Natural killer cell (primary cell): ENCODE measurements around the gene CFAP157. TPM values are rescaled to one million over a fixed set of nuclear protein-coding genes. Genes with fewer than 3 reads are reported as not detected.

Experiments
- ATAC-seq, 3 donors: fragments of 150-1000 bp in 2 of 3; fragments of 200-7000 bp in 1 of 3; cut with Tn5 transposase; 1 replicate in 1 of 3; 2 replicates in 2 of 3; pipeline ENCODE4 v1.10.0; 2021; ENCODE audit warnings: mild to moderate bottlenecking in 2 of 3, moderate library complexity in 2 of 3
- DNase-seq, 2 donors: peaks; one replicate each; pipeline versions ENCODE4 v3.0.0 to v3.0.0-alpha.2; 2013 to 2021; ENCODE audit warnings: mixed read lengths in 1 of 2
- H3K27ac ChIP-seq: one replicate; pipeline ENCODE4 v1.5.1; 2013; ENCODE audit warnings: mild to moderate bottlenecking, low read length
- H3K27me3 ChIP-seq: one replicate; pipeline ENCODE4 v1.6.1; 2013; ENCODE audit warnings: low read length; ENCODE audit not compliant: control insufficient read depth, insufficient read depth
- H3K36me3 ChIP-seq: one replicate; pipeline ENCODE4 v1.6.1; 2013; ENCODE audit warnings: low read length; ENCODE audit not compliant: control insufficient read depth, insufficient read depth
- H3K4me1 ChIP-seq: one replicate; pipeline ENCODE4 v1.6.1; 2013; ENCODE audit warnings: low read length; ENCODE audit not compliant: control insufficient read depth, insufficient read depth
- H3K4me3 ChIP-seq: one replicate; pipeline ENCODE4 v1.5.1; 2013; ENCODE audit warnings: low read length
- H3K9me3 ChIP-seq: one replicate; pipeline ENCODE4 v1.6.1; 2013; ENCODE audit warnings: low read length; ENCODE audit not compliant: control insufficient read depth, insufficient read depth
- H3K27ac Mint-ChIP-seq, 2 donors: one replicate each; pipeline ENCODE4 v1.8.0; 2022; ENCODE audit warnings: mild to moderate bottlenecking in 2 of 2, mixed read lengths in 2 of 2, moderate library complexity in 1 of 2
- H3K27me3 Mint-ChIP-seq, 2 donors: one replicate each; pipeline ENCODE4 v1.8.0; 2022; ENCODE audit warnings: low read depth in 2 of 2, mixed read lengths in 2 of 2
- H3K36me3 Mint-ChIP-seq: one replicate; pipeline ENCODE4 v1.8.0; 2022; ENCODE audit warnings: mixed read lengths
- H3K4me1 Mint-ChIP-seq, 2 donors: one replicate each; pipeline ENCODE4 v1.8.0; 2022; ENCODE audit warnings: mixed read lengths in 2 of 2
- H3K4me3 Mint-ChIP-seq: one replicate; pipeline ENCODE4 v1.8.0; 2022; ENCODE audit warnings: mild to moderate bottlenecking, moderate library complexity, mixed read lengths
- H3K9me3 Mint-ChIP-seq, 2 donors: one replicate each; pipeline ENCODE4 v1.8.0; 2022; ENCODE audit warnings: mixed read lengths in 2 of 2
- WGBS: methylation state at CpG from one replicate; pipeline ENCODE4 v1.1.7; 2013; ENCODE audit warnings: missing lambda C conversion rate; ENCODE audit not compliant: insufficient coverage; 5-methylcytosine and 5-hydroxymethylcytosine counted together
- intact Hi-C: fragments of 100-400 bp; cut with micrococcal nuclease; formaldehyde crosslinking; loops from one replicate; pipeline ENCODE4 v1.14.2; 2022
- total RNA-seq, 4 donors: library from RNA; stranded (reverse); fragments of 120-200 nt in 1 of 4; gene quantifications; one replicate each; pipeline versions ENCODE4 v1.2.3 to v1.2.4, GENCODE V29; 2013 to 2022
- TF ChIP-seq, protein P1 (sequence below): fragments of 200-600 bp; IDR thresholded peaks from one replicate; pipeline ENCODE4 v1.8.0; 2022; ENCODE audit warnings: antibody characterized with exemption

The CFAP157 gene
- total RNA-seq, 3 donors from 2014 or later (not counting 1 experiment from before 2014, with no cell fraction given), result not detected

DNA sequence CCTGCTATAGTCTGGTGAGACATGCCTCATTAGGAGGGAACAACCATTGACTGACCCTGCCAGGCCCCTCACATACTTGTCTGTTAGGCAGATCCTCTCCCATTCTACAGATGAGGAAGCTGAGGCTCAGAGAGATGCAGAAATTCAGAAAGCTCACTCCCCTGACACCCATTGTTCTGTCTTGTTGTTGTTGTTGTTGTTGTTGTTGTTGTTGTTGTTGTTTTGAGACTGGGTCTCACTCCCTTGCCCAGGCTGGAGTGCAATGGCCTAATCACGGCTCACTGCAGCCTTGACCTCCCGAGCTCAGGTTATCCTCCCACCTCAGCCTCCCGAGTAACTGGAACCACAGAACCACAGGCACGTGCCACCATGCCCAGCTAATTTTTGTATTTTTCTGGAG is 13.1 kb upstream of the CFAP157 start:
- Mint-ChIP-seq H3K27ac (no peak overlapping the region), H3K36me3 (no peaks in the 10 kb centered on the region), H3K9me3 (no peaks in the 10 kb centered on the region), H3K4me3 (no peak overlapping the region), H3K4me1 (no peaks in the 10 kb centered on the region), H3K27me3 (no peaks in the 10 kb centered on the region)
- TF ChIP-seq, protein P1, sequence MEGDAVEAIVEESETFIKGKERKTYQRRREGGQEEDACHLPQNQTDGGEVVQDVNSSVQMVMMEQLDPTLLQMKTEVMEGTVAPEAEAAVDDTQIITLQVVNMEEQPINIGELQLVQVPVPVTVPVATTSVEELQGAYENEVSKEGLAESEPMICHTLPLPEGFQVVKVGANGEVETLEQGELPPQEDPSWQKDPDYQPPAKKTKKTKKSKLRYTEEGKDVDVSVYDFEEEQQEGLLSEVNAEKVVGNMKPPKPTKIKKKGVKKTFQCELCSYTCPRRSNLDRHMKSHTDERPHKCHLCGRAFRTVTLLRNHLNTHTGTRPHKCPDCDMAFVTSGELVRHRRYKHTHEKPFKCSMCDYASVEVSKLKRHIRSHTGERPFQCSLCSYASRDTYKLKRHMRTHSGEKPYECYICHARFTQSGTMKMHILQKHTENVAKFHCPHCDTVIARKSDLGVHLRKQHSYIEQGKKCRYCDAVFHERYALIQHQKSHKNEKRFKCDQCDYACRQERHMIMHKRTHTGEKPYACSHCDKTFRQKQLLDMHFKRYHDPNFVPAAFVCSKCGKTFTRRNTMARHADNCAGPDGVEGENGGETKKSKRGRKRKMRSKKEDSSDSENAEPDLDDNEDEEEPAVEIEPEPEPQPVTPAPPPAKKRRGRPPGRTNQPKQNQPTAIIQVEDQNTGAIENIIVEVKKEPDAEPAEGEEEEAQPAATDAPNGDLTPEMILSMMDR, result no peak
- Histone ChIP-seq H3K27ac (no peak overlapping the region), H3K27me3 (no peaks in the 10 kb centered on the region), H3K36me3 (no peaks in the 10 kb centered on the region), H3K9me3 (no peaks in the 10 kb centered on the region), H3K4me3 (no peak overlapping the region), H3K4me1 (peaks cover under 1% of the 10 kb centered on the region)
- 91% methylated on average over 4 of the region's 4 CpGs for WGBS
- DNase-seq, result no peak
- intact Hi-C loops, result no loop called here
- ATAC-seq, result no peak

DNA sequence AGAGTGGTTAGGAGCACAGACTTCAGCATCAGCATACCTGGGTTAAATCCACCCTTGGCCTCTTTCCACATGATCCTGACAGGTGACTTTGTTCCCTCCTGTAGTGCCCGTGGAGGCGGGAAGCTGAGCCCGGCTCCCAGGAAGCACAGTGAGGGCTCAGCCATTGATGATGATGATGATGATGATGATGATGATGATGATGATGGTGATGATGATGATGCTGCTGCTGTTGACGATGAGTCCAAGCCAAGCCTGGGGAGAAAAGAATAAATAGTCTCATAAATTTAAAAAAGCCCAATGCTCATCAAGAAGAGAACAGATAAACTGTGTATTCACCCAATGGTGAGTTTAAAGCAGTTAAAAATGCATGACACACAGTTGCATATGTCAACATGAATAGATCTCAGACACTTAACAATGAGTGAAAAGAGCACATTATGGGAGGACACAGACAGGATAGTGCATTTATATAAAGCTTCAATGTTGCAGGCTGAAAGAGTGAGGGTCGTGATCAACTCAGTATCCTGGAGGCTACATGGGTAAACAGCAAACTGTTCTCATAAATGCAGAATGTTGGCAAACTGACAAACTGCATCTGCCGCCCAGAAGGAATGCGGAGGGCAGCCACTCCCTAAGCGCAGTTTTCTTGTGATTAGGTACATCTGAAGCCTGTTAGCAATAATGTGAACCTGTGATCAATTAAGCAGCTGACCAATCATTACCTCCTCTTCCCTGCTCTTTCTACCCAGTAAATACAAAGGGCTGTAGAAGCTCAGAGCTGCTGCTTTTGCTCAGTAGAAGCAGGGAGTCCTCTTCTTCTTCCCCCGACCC is 11.7 kb upstream of the CFAP157 start:
- Mint-ChIP-seq H3K4me1 (peaks cover 8 to 11% of the 10 kb centered on the region in 2 donors), H3K4me3 (no peak overlapping the region), H3K36me3 (no peaks in the 10 kb centered on the region), H3K27ac (no peak overlapping the region), H3K27me3 (no peaks in the 10 kb centered on the region), H3K9me3 (no peaks in the 10 kb centered on the region)
- Histone ChIP-seq H3K36me3 (no peaks in the 10 kb centered on the region), H3K27me3 (no peaks in the 10 kb centered on the region), H3K9me3 (no peaks in the 10 kb centered on the region), H3K27ac (no peak overlapping the region), H3K4me3 (no peak overlapping the region), H3K4me1 (peaks cover 13% of the 10 kb centered on the region)
- DNase-seq (no peak), ATAC-seq (no peak)
- 92% methylated on average over 8 of the region's 9 CpGs for WGBS
- intact Hi-C loops, result no loop called here
- TF ChIP-seq, protein P1, result no peak

DNA sequence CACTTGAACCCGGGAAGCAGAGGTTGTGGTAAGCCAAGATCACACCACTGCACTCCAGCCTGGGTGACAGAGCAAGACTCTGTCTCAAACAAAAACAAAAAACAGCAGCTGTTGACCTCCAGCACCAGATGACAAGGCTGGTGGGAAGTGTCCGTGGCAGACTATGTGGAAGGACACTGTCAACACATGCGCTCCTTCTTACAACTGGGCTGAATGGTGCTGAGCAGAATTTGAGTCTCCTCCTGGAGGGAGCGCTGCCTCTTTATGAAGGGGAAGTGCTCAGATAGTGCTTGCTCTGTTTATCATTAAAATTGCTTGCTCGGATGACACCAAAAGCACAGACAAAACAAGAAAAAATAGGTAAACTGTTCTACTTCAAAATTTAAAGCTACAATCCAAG is 9.2 kb upstream of the CFAP157 start:
- ATAC-seq (no peak), DNase-seq (no peak)
- H3K27me3 ChIP-seq, result no peaks in the 10 kb centered on the region
- no peaks in the 10 kb centered on the region for H3K27me3 Mint-ChIP-seq
- no peak overlapping the region for H3K27ac ChIP-seq
- no peak overlapping the region for H3K4me3 Mint-ChIP-seq
- no peaks in the 10 kb centered on the region for H3K9me3 Mint-ChIP-seq
- H3K27ac Mint-ChIP-seq, result peak overlapping the region; percentile 84 to 97
- no peak overlapping the region for H3K4me3 ChIP-seq
- no peaks in the 10 kb centered on the region for H3K36me3 ChIP-seq
- peaks cover 13% of the 10 kb centered on the region for H3K4me1 ChIP-seq
- 98% methylated on average over 5 of the region's 5 CpGs for WGBS
- H3K9me3 ChIP-seq, result no peaks in the 10 kb centered on the region
- peaks cover 8 to 15% of the 10 kb centered on the region in 2 donors for H3K4me1 Mint-ChIP-seq
- no peaks in the 10 kb centered on the region for H3K36me3 Mint-ChIP-seq
- intact Hi-C loops, result no loop called here
- TF ChIP-seq, protein P1, result no peak
